HepG2 (cell line): ENCODE results near the gene SMLR1. TPM values are rescaled to one million over a fixed set of nuclear protein-coding genes. Genes with fewer than 3 reads are reported as not detected.
A peak's percentile ranks its signal among the peaks of the same experiment; 100 is the strongest.

Experiments
- MAF1 ChIP-seq: sonication (generic); formaldehyde crosslinking; IDR thresholded peaks from 2 replicates; pipeline ENCODE4 v1.5.0; 2020; ENCODE audit warnings: missing genetic modification reagents, borderline replicate concordance
- MED8 ChIP-seq: sonication (generic); formaldehyde crosslinking; IDR thresholded peaks from 2 replicates; pipeline ENCODE4 v1.8.1; 2023; ENCODE audit warnings: mild to moderate bottlenecking, missing genetic modification reagents; ENCODE audit not compliant: insufficient replicate concordance
- ZNF788 ChIP-seq: sonication (generic); formaldehyde crosslinking; IDR thresholded peaks from 2 replicates; pipeline ENCODE4 v1.5.0; 2020; ENCODE audit warnings: mild to moderate bottlenecking, missing genetic modification reagents, borderline replicate concordance
- polyA plus RNA-seq, 8 experiments: library from polyadenylated mRNA; depleted of rRNA in 3 of 8; stranded (reverse) in 7 of 8; unstranded in 1 of 8; fragments of >200 nt; fragmentation: Illumina TruSeq in 4 of 8; extraction: Trizol in 4 of 8; gene quantifications; 2 replicates each; pipeline versions ENCODE4 v1.2.1 to v1.2.3, GENCODE V29; 2011 to 2016; ENCODE audit warnings: low read depth in 4 of 8, missing spikeins in 1 of 8, mixed read lengths in 1 of 8; ENCODE audit not compliant: insufficient read depth in 1 of 8
- total RNA-seq, 5 experiments: library from RNA; depleted of rRNA; stranded (reverse); fragments of >200 nt; fragmentation: Illumina TruSeq; extraction: Trizol; gene quantifications; 2 replicates each; pipeline ENCODE4 v1.2.3, GENCODE V29; 2016; ENCODE audit warnings: low read depth in 1 of 5
- TF ChIP-seq, protein P1 (sequence below): sonication (generic); formaldehyde crosslinking; IDR thresholded peaks from 2 replicates; pipeline ENCODE4 v1.4.0; 2020; ENCODE audit warnings: low read depth, missing genetic modification reagents
- TF ChIP-seq, protein P2 (sequence below): sonication (generic); formaldehyde crosslinking; IDR thresholded peaks from 2 replicates; pipeline ENCODE4 v1.4.0; 2020; ENCODE audit warnings: mild to moderate bottlenecking, missing genetic modification reagents
- TF ChIP-seq, protein P3 (sequence below): sonication (generic); formaldehyde crosslinking; IDR thresholded peaks from one replicate; pipeline ENCODE4 v1.5.1; 2020; ENCODE audit warnings: mild to moderate bottlenecking, missing genetic modification reagents; ENCODE audit errors: not compliant biosample characterization

SMLR1 gene
- total and polyA plus RNA-seq, 2 of the 13 experiments (the other 11 are each of a cell fraction or from before 2014, with no cell fraction given): 41.8 to 104 TPM

DNA sequence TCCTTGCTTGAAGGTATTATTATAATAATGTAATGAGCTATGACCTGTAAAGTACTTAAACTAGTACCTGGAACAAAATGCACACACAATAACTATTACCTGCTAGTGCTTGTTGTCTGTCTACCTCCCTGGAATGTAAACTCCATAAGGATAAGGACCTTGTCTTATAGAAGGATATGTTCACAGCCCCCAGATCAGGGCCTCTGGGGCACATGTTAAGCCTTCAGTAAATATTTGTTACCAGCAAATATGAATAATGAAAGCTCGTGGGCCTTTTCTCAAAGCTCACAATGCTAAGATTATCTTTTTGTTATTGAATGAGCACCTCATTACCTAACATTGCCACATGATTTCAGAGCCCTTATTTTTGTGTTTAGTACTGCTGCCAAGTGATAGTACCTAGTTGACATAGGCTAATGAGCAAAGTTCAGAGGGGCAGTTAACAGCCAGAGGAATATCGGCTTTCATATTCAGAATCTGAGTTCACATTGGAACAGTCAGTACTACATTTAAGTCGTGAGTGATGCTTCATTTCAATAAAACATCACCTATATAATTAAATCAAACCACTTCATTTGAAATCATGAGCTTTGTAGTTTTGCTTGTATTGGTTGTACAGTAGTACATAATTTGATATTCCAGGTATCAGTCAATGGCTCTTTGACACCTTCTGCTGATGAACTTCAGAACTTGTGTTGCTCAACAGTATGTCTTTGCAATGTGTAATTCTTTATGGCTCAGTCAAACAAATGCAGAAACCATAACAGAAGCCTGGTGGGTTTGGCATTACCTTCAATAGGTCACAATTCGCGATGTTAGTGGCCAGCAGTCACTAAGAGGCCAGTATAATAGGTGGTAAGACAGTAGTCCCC lies 11.8 kb upstream of the SMLR1 start (continued):
- TF ChIP-seq, protein P1, sequence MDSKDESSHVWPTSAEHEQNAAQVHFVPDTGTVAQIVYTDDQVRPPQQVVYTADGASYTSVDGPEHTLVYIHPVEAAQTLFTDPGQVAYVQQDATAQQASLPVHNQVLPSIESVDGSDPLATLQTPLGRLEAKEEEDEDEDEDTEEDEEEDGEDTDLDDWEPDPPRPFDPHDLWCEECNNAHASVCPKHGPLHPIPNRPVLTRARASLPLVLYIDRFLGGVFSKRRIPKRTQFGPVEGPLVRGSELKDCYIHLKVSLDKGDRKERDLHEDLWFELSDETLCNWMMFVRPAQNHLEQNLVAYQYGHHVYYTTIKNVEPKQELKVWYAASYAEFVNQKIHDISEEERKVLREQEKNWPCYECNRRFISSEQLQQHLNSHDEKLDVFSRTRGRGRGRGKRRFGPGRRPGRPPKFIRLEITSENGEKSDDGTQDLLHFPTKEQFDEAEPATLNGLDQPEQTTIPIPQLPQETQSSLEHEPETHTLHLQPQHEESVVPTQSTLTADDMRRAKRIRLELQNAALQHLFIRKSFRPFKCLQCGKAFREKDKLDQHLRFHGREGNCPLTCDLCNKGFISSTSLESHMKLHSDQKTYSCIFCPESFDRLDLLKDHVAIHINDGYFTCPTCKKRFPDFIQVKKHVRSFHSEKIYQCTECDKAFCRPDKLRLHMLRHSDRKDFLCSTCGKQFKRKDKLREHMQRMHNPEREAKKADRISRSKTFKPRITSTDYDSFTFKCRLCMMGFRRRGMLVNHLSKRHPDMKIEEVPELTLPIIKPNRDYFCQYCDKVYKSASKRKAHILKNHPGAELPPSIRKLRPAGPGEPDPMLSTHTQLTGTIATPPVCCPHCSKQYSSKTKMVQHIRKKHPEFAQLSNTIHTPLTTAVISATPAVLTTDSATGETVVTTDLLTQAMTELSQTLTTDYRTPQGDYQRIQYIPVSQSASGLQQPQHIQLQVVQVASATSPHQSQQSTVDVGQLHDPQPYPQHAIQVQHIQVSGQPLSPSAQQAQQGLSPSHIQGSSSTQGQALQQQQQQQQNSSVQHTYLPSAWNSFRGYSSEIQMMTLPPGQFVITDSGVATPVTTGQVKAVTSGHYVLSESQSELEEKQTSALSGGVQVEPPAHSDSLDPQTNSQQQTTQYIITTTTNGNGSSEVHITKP: no peak; the same call in 1 of the 2 replicates
- TF ChIP-seq MED8 (CRISPR knock-in tag): peak; percentile 46
- TF ChIP-seq MAF1 (CRISPR knock-in tag): no peak; the same call in 1 of the 2 replicates
- TF ChIP-seq, protein P2, sequence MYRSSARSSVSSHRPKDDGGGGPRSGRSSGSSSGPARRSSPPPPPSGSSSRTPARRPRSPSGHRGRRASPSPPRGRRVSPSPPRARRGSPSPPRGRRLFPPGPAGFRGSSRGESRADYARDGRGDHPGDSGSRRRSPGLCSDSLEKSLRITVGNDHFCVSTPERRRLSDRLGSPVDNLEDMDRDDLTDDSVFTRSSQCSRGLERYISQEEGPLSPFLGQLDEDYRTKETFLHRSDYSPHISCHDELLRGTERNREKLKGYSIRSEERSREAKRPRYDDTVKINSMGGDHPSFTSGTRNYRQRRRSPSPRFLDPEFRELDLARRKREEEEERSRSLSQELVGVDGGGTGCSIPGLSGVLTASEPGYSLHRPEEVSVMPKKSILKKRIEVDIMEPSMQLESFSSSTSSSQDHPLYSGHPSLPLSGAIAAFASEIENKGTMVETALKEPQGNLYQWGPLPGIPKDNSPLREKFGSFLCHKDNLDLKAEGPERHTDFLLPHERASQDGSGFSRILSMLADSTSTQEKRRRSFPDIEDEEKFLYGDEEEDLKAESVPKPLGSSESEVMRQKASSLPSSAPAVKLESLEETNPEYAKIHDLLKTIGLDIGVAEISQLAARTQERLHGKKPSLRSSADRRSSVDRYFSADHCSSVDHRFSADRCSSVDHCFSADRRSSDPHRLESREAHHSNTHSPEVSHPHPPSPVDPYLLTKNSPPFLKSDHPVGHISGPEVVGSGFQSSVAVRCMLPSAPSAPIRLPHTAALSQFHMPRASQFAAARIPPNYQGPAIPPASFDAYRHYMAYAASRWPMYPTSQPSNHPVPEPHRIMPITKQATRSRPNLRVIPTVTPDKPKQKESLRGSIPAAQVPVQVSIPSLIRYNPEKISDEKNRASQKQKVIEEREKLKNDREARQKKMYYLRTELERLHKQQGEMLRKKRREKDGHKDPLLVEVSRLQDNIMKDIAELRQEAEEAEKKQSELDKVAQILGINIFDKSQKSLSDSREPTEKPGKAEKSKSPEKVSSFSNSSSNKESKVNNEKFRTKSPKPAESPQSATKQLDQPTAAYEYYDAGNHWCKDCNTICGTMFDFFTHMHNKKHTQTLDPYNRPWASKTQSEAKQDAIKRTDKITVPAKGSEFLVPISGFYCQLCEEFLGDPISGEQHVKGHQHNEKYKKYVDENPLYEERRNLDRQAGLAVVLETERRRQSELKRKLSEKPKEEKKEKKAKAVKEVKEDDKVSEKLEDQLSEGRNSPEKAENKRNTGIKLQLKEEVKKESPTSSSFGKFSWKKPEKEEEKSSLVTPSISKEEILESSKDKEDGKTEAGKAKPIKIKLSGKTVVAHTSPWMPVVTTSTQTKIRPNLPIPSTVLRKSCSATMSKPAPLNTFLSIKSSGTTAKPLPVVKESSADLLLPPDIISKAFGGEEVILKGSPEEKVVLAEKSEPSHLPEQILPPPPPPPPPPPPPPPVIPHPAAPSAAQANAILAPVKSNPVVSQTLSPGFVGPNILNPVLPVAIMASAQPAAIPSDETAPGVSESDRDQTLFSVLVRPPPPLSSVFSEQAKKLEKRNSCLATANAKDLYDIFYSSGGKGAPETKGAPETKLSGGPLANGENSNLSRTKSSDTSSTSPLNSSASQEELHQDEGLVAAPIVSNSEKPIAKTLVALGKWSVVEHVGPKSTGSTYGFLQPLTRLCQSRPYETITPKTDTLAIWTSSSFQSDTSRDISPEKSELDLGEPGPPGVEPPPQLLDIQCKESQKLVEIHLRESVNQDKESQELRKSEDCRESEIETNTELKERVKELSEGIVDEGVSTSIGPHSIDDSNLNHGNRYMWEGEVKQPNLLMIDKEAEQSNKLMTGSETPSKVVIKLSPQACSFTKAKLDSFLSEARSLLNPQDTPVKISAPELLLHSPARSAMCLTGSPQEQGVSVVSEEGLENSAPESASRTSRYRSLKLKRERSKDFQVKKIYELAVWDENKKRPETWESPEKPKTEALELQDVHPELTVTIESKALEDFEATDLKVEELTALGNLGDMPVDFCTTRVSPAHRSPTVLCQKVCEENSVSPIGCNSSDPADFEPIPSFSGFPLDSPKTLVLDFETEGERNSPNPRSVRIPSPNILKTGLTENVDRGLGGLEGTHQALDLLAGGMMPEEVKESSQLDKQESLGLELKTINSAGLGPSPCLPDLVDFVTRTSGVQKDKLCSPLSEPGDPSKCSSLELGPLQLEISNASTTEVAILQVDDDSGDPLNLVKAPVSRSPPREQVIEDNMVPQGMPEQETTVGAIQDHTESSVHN (CRISPR knock-in tag): no peak
- TF ChIP-seq, protein P3, sequence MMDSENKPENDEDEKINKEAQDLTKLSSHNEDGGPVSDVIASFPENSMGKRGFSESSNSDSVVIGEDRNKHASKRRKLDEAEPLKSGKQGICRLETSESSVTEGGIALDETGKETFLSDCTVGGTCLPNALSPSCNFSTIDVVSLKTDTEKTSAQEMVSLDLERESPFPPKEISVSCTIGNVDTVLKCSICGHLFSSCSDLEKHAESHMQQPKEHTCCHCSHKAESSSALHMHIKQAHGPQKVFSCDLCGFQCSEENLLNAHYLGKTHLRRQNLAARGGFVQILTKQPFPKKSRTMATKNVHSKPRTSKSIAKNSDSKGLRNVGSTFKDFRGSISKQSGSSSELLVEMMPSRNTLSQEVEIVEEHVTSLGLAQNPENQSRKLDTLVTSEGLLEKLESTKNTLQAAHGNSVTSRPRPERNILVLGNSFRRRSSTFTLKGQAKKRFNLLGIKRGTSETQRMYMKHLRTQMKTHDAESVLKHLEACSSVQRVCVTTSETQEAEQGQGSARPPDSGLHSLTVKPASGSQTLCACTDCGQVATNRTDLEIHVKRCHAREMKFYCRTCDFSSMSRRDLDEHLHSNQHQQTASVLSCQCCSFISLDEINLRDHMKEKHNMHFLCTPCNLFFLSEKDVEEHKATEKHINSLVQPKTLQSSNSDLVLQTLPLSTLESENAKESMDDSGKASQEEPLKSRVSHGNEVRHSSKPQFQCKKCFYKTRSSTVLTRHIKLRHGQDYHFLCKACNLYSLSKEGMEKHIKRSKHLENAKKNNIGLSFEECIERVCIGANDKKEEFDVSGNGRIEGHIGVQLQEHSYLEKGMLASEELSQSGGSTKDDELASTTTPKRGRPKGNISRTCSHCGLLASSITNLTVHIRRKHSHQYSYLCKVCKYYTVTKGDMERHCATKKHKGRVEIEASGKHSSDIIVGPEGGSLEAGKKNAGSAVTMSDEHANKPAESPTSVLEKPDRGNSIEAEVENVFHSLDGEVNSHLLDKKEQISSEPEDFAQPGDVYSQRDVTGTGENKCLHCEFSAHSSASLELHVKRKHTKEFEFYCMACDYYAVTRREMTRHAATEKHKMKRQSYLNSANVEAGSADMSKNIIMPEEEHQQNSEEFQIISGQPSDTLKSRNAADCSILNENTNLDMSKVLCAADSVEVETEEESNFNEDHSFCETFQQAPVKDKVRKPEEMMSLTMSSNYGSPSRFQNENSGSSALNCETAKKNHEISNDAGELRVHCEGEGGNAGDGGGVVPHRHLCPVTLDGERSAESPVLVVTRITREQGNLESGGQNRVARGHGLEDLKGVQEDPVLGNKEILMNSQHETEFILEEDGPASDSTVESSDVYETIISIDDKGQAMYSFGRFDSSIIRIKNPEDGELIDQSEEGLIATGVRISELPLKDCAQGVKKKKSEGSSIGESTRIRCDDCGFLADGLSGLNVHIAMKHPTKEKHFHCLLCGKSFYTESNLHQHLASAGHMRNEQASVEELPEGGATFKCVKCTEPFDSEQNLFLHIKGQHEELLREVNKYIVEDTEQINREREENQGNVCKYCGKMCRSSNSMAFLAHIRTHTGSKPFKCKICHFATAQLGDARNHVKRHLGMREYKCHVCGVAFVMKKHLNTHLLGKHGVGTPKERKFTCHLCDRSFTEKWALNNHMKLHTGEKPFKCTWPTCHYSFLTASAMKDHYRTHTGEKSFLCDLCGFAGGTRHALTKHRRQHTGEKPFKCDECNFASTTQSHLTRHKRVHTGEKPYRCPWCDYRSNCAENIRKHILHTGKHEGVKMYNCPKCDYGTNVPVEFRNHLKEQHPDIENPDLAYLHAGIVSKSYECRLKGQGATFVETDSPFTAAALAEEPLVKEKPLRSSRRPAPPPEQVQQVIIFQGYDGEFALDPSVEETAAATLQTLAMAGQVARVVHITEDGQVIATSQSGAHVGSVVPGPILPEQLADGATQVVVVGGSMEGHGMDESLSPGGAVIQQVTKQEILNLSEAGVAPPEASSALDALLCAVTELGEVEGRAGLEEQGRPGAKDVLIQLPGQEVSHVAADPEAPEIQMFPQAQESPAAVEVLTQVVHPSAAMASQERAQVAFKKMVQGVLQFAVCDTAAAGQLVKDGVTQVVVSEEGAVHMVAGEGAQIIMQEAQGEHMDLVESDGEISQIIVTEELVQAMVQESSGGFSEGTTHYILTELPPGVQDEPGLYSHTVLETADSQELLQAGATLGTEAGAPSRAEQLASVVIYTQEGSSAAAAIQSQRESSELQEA (CRISPR knock-in tag): no peak
- TF ChIP-seq ZNF788 (CRISPR knock-in tag): peak; percentile 50; the same call in 1 of the 2 replicates
